HepG2 (cell line): ENCODE data around the gene HIRA. TPM values are rescaled to one million over a fixed set of nuclear protein-coding genes. Genes with fewer than 3 reads are reported as not detected.
A peak's percentile ranks its signal among the peaks of the same experiment; 100 is the strongest.

ENCODE experiments used
- ARNTL ChIP-seq: sonication (generic); formaldehyde crosslinking; IDR thresholded peaks from 2 replicates; pipeline ENCODE4 v1.4.0; 2020; ENCODE audit warnings: mild to moderate bottlenecking, missing genetic modification reagents
- ASH2L ChIP-seq: fragments of 300-600, 200-600 bp; sonication (generic); IDR thresholded peaks from 2 replicates; pipeline ENCODE4 v1.7.0; 2017; ENCODE audit warnings: low read depth, mild to moderate bottlenecking, moderate library complexity, mixed read lengths, low read length; ENCODE audit not compliant: insufficient read length
- BRD4 ChIP-seq: sonication (generic); formaldehyde crosslinking; IDR thresholded peaks from 2 replicates; pipeline ENCODE4 v1.4.0; 2020; ENCODE audit warnings: missing genetic modification reagents
- CREB3 ChIP-seq: sonication (generic); formaldehyde crosslinking; IDR thresholded peaks from 2 replicates; pipeline ENCODE4 v1.5.0; 2020; ENCODE audit warnings: missing genetic modification reagents
- FOXC1 ChIP-seq: sonication (generic); formaldehyde crosslinking; IDR thresholded peaks from 2 replicates; pipeline ENCODE4 v1.8.0; 2022; ENCODE audit warnings: mild to moderate bottlenecking, missing genetic modification reagents, borderline replicate concordance
- GFI1 ChIP-seq: sonication (generic); formaldehyde crosslinking; IDR thresholded peaks from 2 replicates; pipeline ENCODE4 v1.5.0; 2020; ENCODE audit warnings: missing genetic modification reagents, mild to moderate bottlenecking, borderline replicate concordance
- GMEB2 ChIP-seq: IDR thresholded peaks from 2 replicates; pipeline ENCODE4 v1.6.1; 2016; ENCODE audit warnings: missing biosample characterization, missing genetic modification reagents, low read depth
- IRF2 ChIP-seq: IDR thresholded peaks from 2 replicates; pipeline ENCODE4 v1.6.1; 2018; ENCODE audit warnings: missing genetic modification reagents, missing compliant biosample characterization
- KDM2A ChIP-seq: sonication (generic); formaldehyde crosslinking; IDR thresholded peaks from 2 replicates; pipeline ENCODE4 v1.4.0; 2020; ENCODE audit warnings: low read depth, missing genetic modification reagents, borderline replicate concordance
- KDM4B ChIP-seq: sonication (generic); formaldehyde crosslinking; IDR thresholded peaks from 2 replicates; pipeline ENCODE4 v1.4.0; 2020; ENCODE audit warnings: missing genetic modification reagents
- KMT2A ChIP-seq: sonication (generic); formaldehyde crosslinking; IDR thresholded peaks from 2 replicates; pipeline ENCODE4 v1.4.0; 2020; ENCODE audit warnings: missing genetic modification reagents
- MZF1 ChIP-seq: sonication (generic); formaldehyde crosslinking; IDR thresholded peaks from 2 replicates; pipeline ENCODE4 v1.8.1; 2023; ENCODE audit warnings: mild to moderate bottlenecking, missing genetic modification reagents, borderline replicate concordance
- PHF20 ChIP-seq: sonication (generic); formaldehyde crosslinking; IDR thresholded peaks from 2 replicates; pipeline ENCODE4 v1.5.0; 2020; ENCODE audit warnings: mild to moderate bottlenecking, missing genetic modification reagents
- PPARG ChIP-seq: conservative IDR thresholded peaks from 2 replicates; pipeline ENCODE4 v1.6.1; 2016; ENCODE audit warnings: missing biosample characterization, missing genetic modification reagents
- RARA ChIP-seq: IDR thresholded peaks from 2 replicates; pipeline ENCODE4 v1.6.1; 2016; ENCODE audit warnings: missing genetic modification reagents, missing compliant biosample characterization
- SAFB2 ChIP-seq: sonication (generic); formaldehyde crosslinking; IDR thresholded peaks from 2 replicates; pipeline ENCODE4 v1.5.1; 2020; ENCODE audit warnings: missing genetic modification reagents, low read depth, mild to moderate bottlenecking, borderline replicate concordance
- SETDB1 ChIP-seq: sonication (generic); formaldehyde crosslinking; IDR thresholded peaks from 2 replicates; pipeline ENCODE4 v1.5.1; 2020; ENCODE audit warnings: missing genetic modification reagents, mild to moderate bottlenecking, borderline replicate concordance
- SIX4 ChIP-seq: sonication (generic); formaldehyde crosslinking; IDR thresholded peaks from 2 replicates; pipeline ENCODE4 v1.4.0; 2020; ENCODE audit warnings: missing genetic modification reagents
- SMYD3 ChIP-seq: sonication (generic); formaldehyde crosslinking; IDR thresholded peaks from 2 replicates; pipeline ENCODE4 v1.8.1; 2023; ENCODE audit warnings: mild to moderate bottlenecking, missing genetic modification reagents
- SP1 ChIP-seq, 2 experiments: fragments of 450-650 bp in 1 of 2; sonication (generic) in 1 of 2; formaldehyde crosslinking in 1 of 2; IDR thresholded peaks; 2 replicates each; pipeline versions ENCODE4 v1.4.0 to v1.6.1; 2016 to 2020; ENCODE audit warnings: missing genetic modification reagents in 1 of 2
- SRF ChIP-seq: IDR thresholded peaks from 2 replicates; pipeline ENCODE4 v1.6.1; 2011; ENCODE audit warnings: mild to moderate bottlenecking, low read depth, low read length, moderate library complexity
- TP53 ChIP-seq: sonication (generic); formaldehyde crosslinking; conservative IDR thresholded peaks from 2 replicates; pipeline ENCODE4 v1.4.0; 2020; ENCODE audit warnings: missing genetic modification reagents
- ZBTB38 ChIP-seq: sonication (generic); formaldehyde crosslinking; IDR thresholded peaks from 2 replicates; pipeline ENCODE4 v1.5.1; 2020; ENCODE audit warnings: mild to moderate bottlenecking, missing genetic modification reagents
- ZBTB7A ChIP-seq: sonication (generic); formaldehyde crosslinking; IDR thresholded peaks from 2 replicates; pipeline ENCODE4 v1.8.0; 2022; ENCODE audit warnings: mild to moderate bottlenecking, missing genetic modification reagents
- ZFP62 ChIP-seq: sonication (generic); formaldehyde crosslinking; IDR thresholded peaks from 2 replicates; pipeline ENCODE4 v1.4.0; 2020; ENCODE audit warnings: missing genetic modification reagents
- ZFY ChIP-seq: sonication (generic); formaldehyde crosslinking; IDR thresholded peaks from 2 replicates; pipeline ENCODE4 v1.4.0; 2020; ENCODE audit warnings: missing genetic modification reagents
- ZKSCAN1 ChIP-seq: fragments of 150-350 bp; IDR thresholded peaks from 2 replicates; pipeline ENCODE4 v1.6.1; 2014; ENCODE audit warnings: low read length
- ZNF777 ChIP-seq: sonication (generic); formaldehyde crosslinking; IDR thresholded peaks from 2 replicates; pipeline ENCODE4 v1.4.0; 2020; ENCODE audit warnings: missing genetic modification reagents
- ZNF816 ChIP-seq: sonication (generic); formaldehyde crosslinking; IDR thresholded peaks from 2 replicates; pipeline ENCODE4 v1.8.0; 2022; ENCODE audit warnings: missing genetic modification reagents, mild to moderate bottlenecking, borderline replicate concordance
- polyA plus RNA-seq, 8 experiments: library from polyadenylated mRNA; depleted of rRNA in 3 of 8; stranded (reverse) in 7 of 8; unstranded in 1 of 8; fragments of >200 nt; fragmentation: Illumina TruSeq in 4 of 8; extraction: Trizol in 4 of 8; gene quantifications; 2 replicates each; pipeline versions ENCODE4 v1.2.1 to v1.2.3, GENCODE V29; 2011 to 2016; ENCODE audit warnings: low read depth in 4 of 8, missing spikeins in 1 of 8, mixed read lengths in 1 of 8; ENCODE audit not compliant: insufficient read depth in 1 of 8
- total RNA-seq, 5 experiments: library from RNA; depleted of rRNA; stranded (reverse); fragments of >200 nt; fragmentation: Illumina TruSeq; extraction: Trizol; gene quantifications; 2 replicates each; pipeline ENCODE4 v1.2.3, GENCODE V29; 2016; ENCODE audit warnings: low read depth in 1 of 5

Gene HIRA
- total and polyA plus RNA-seq, 2 of the 13 experiments (the other 11 are each of a cell fraction or from before 2014, with no cell fraction given): 21.5 to 29.2 TPM

- no peak for TF ChIP-seq MZF1 (CRISPR knock-in tag)
- TF ChIP-seq KMT2A: 0 out of 2 replicates have a peak, but pooled peaks have one; percentile 54
- peak; percentile 67 for TF ChIP-seq ASH2L
- peak; percentile 87; the same call in 1 of the 2 replicates for TF ChIP-seq KDM2A (CRISPR knock-in tag)
- no peak for TF ChIP-seq SETDB1 (CRISPR knock-in tag)
- 0 out of 2 replicates have a peak, but pooled peaks have one; percentile 9 for TF ChIP-seq ZBTB38 (CRISPR knock-in tag)
- peak; percentile 30; the same call in 1 of the 2 replicates for TF ChIP-seq SIX4
- peak; percentile 74 for TF ChIP-seq FOXC1
- TF ChIP-seq GFI1 (CRISPR knock-in tag): 0 out of 2 replicates have a peak, but pooled peaks have one; percentile 28
- peak; percentile 83 for TF ChIP-seq BRD4 (CRISPR knock-in tag)
- TF ChIP-seq PHF20 (CRISPR knock-in tag): peak; percentile 27; the same call in 1 of the 2 replicates
- TF ChIP-seq ZKSCAN1: no peak
- TF ChIP-seq CREB3 (CRISPR knock-in tag): 0 out of 2 replicates have a peak, but pooled peaks have one; percentile 51
- peak; percentile 31; the same call in 1 of the 2 replicates for TF ChIP-seq PPARG (CRISPR knock-in tag)
- peak; percentile 58 for TF ChIP-seq ZNF777 (CRISPR knock-in tag)
- no peak for TF ChIP-seq SRF
- TF ChIP-seq RARA (CRISPR knock-in tag): peak; percentile 10; the same call in 1 of the 2 replicates
- 0 out of 2 replicates have a peak, but pooled peaks have one; percentile 17 for TF ChIP-seq IRF2 (CRISPR knock-in tag)
- TF ChIP-seq SP1 (IDR thresholded peaks at IDR 0.05): no peak
- TF ChIP-seq SP1 (CRISPR knock-in tag; IDR thresholded peaks at IDR 0.05): peak; percentile 90
- peak; percentile 61; the same call in 1 of the 2 replicates for TF ChIP-seq SAFB2 (CRISPR knock-in tag)
- peak; percentile 88 for TF ChIP-seq ZFY (CRISPR knock-in tag)
- peak; percentile 35; the same call in 1 of the 2 replicates for TF ChIP-seq KDM4B
- 0 out of 2 replicates have a peak, but pooled peaks have one; percentile 22 for TF ChIP-seq TP53 (CRISPR knock-in tag)
- peak; percentile 37; the same call in 1 of the 2 replicates for TF ChIP-seq ZBTB7A
- TF ChIP-seq SMYD3 (CRISPR knock-in tag): 0 out of 2 replicates have a peak, but pooled peaks have one; percentile 24
- TF ChIP-seq ZFP62 (CRISPR knock-in tag): peak; percentile 74; the same call in 1 of the 2 replicates
- TF ChIP-seq ZNF816 (CRISPR knock-in tag): 0 out of 2 replicates have a peak, but pooled peaks have one; percentile 69
- no peak for TF ChIP-seq GMEB2 (CRISPR knock-in tag)
- TF ChIP-seq ARNTL (CRISPR knock-in tag): peak; percentile 22; the same call in 1 of the 2 replicates
Observed at GRCh38 chr22:19291580-19292457, 139.7 kb downstream of the HIRA start, which contains the start of gene CLTCL1 (continued).
